Measurements from ENCODE around the gene LYAR.

GRCh38 chr4:4267981-4268380 lies 22.0 kb downstream of the LYAR start:
- TF ChIP-seq CTCF (IDR thresholded peaks at IDR 0.05; ENCODE audit: low read length) (no peak), EZH2 (IDR thresholded peaks at IDR 0.05; ENCODE audit: borderline replicate concordance, low read length) (no peak)

All from OCI-LY1 (cell line).